IMR-90 (cell line): Measurements from ENCODE around the gene POLR1C.

ENCODE experiments used
- CTCF ChIP-seq: conservative IDR thresholded peaks from 2 replicates; pipeline ENCODE4 v1.5.1; 2012; ENCODE audit warnings: mild to moderate bottlenecking, low read depth, low read length, improper control_type of control experiment
- MXI1 ChIP-seq: IDR thresholded peaks from 2 replicates; pipeline ENCODE4 v1.6.1; 2012; ENCODE audit warnings: low read depth, mild to moderate bottlenecking, low read length, moderate library complexity, borderline replicate concordance
- POLR2A ChIP-seq: IDR thresholded peaks from 2 replicates; pipeline ENCODE4 v1.6.1; 2012; ENCODE audit warnings: mild to moderate bottlenecking, low read depth, low read length
- RFX5 ChIP-seq: IDR thresholded peaks from 2 replicates; pipeline ENCODE4 v1.8.0; 2012; ENCODE audit warnings: low read depth, mild to moderate bottlenecking, low read length, moderate library complexity

DNA sequence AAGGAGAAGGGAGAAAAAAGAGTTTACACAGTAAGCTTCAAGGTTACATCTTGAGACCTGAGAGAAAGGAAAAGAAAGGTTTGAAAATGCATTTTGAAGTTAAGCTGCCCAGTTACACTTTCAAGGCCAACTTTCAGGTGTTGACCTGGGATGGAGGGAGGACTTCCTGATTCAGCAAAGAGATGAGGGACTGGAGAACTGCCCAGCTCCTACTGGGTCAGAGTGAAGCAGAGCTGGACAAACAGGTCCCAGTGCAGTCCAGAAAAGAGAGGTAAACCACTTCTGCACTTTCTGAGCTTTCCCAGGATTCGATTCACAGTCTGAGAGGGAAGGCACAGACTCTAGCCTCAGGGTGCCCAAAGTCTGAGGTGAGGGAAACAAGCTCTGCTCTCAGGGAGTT is 45.5 kb upstream of the POLR1C start:
- no peak for TF ChIP-seq CTCF
- TF ChIP-seq POLR2A: no peak
- TF ChIP-seq RFX5: no peak
- no peak for TF ChIP-seq MXI1
